Measurements from ENCODE around the gene TRIM17.

TRIM17 gene

GRCh38 chr1:228376651-228377631 lies 39.7 kb downstream of the TRIM17 start:
- FAIRE-seq, result no peak

- FAIRE-seq, result no peak
These were observed 40.4 kb downstream of the TRIM17 start for GRCh38 chr1:228376262-228376628.

- no peak for FAIRE-seq
These were observed 40.9 kb downstream of the TRIM17 start for GRCh38 chr1:228375578-228376261.

- no peak for FAIRE-seq
These were observed 41.7 kb downstream of the TRIM17 start for GRCh38 chr1:228374711-228375577.

- FAIRE-seq, result no peak
These were observed 42.7 kb downstream of the TRIM17 start for GRCh38 chr1:228373681-228374571.

GRCh38 chr1:228373004-228373680 lies 43.5 kb downstream of the TRIM17 start:
- no peak for FAIRE-seq

- FAIRE-seq, result no peak
These were observed 44.3 kb downstream of the TRIM17 start for GRCh38 chr1:228372183-228373003.

- FAIRE-seq, result no peak
These were observed 44.9 kb downstream of the TRIM17 start for GRCh38 chr1:228371741-228372182.

GRCh38 chr1:228370941-228371740 lies 45.5 kb downstream of the TRIM17 start:
- no peak for FAIRE-seq

GRCh38 chr1:228370439-228370940 lies 46.2 kb downstream of the TRIM17 start:
- FAIRE-seq, result no peak

GRCh38 chr1:228369608-228370438 lies 46.8 kb downstream of the TRIM17 start:
- no peak for FAIRE-seq

GRCh38 chr1:228368801-228369607 lies 47.7 kb downstream of the TRIM17 start:
- FAIRE-seq, result no peak

GRCh38 chr1:228367798-228368791 lies 48.6 kb downstream of the TRIM17 start:
- no peak for FAIRE-seq

GRCh38 chr1:228366866-228367741 lies 49.6 kb downstream of the TRIM17 start:
- no peak for FAIRE-seq

Data from A204.1 (cell line).